T-cell (primary cell): ENCODE data around the gene PBX2. TPM values are rescaled to one million over a fixed set of nuclear protein-coding genes. Genes with fewer than 3 reads are reported as not detected.

Source experiments
- ATAC-seq, 4 experiments: fragments of 200-7000 bp in 3 of 4; fragments of 150-1000 bp in 1 of 4; cut with Tn5 transposase; replicated peaks in 1 of 4; 1 replicate in 3 of 4; 2 replicates in 1 of 4; pipeline ENCODE4 v1.10.0; 2021; ENCODE audit warnings: moderate library complexity in 3 of 4, mild to moderate bottlenecking in 2 of 4, moderate number of reproducible peaks in 1 of 4
- CTCF ChIA-PET, 2 donors: fragments of 300-600 bp; sonication (Branson Sonifier 250); formaldehyde crosslinking; loops; one replicate each; lab custom pipeline; 2022; ENCODE audit warnings: antibody characterized with exemption in 2 of 2; lab: Charles Lee
- POLR2A ChIA-PET, 2 donors: fragments of 300-600 bp; sonication (Branson Sonifier 250); formaldehyde crosslinking; loops; one replicate each; lab custom pipeline; 2022; ENCODE audit warnings: antibody characterized with exemption in 2 of 2; lab: Charles Lee
- DNase-seq, 35 experiments: peaks; one replicate each; pipeline versions ENCODE4 v3.0.0 to v3.0.0-alpha.2; 2013 to 2023
- H3K27ac ChIP-seq: one replicate; pipeline ENCODE4 v1.5.1; 2013; ENCODE audit warnings: low read length
- H3K27me3 ChIP-seq, 2 experiments: replicated peaks in 1 of 2; 1 replicate in 1 of 2; 2 replicates in 1 of 2; pipeline versions ENCODE4 v1.6.1 to v1.7.0; 2013; ENCODE audit warnings: low read length in 1 of 2, mixed read lengths in 1 of 2; ENCODE audit not compliant: control insufficient read depth in 2 of 2, insufficient read depth in 2 of 2; ENCODE audit errors: extremely low read depth in 1 of 2
- H3K36me3 ChIP-seq, 2 donors: 1 replicate in 1 of 2; 2 replicates in 1 of 2; pipeline versions ENCODE4 v1.6.1 to v1.7.0; 2013; ENCODE audit warnings: low read length in 1 of 2; ENCODE audit not compliant: control insufficient read depth in 2 of 2, insufficient read depth in 1 of 2; ENCODE audit errors: extremely low read depth in 1 of 2
- H3K4me1 ChIP-seq, 2 experiments: 1 replicate in 1 of 2; 2 replicates in 1 of 2; pipeline versions ENCODE4 v1.6.1 to v1.7.0; 2013; ENCODE audit warnings: low read length in 2 of 2, mixed read lengths in 1 of 2; ENCODE audit not compliant: insufficient read depth in 2 of 2, control insufficient read depth in 1 of 2; ENCODE audit errors: extremely low read depth in 1 of 2
- H3K4me3 ChIP-seq, 2 donors: 1 replicate in 1 of 2; 2 replicates in 1 of 2; pipeline versions ENCODE4 v1.5.1 to v1.7.0; 2013; ENCODE audit warnings: mild to moderate bottlenecking in 2 of 2, low read length in 1 of 2, moderate library complexity in 1 of 2; ENCODE audit not compliant: control insufficient read depth in 1 of 2; ENCODE audit errors: extremely low read depth in 1 of 2
- H3K9me3 ChIP-seq: 2 replicates; pipeline ENCODE4 v1.7.0; 2013
- H3K27ac Mint-ChIP-seq, 2 donors: one replicate each; pipeline ENCODE4 v1.8.0; 2020 to 2021; ENCODE audit warnings: mild to moderate bottlenecking in 2 of 2, mixed read lengths in 2 of 2
- H3K27me3 Mint-ChIP-seq, 2 donors: one replicate each; pipeline ENCODE4 v1.8.0; 2021 to 2022; ENCODE audit warnings: mixed read lengths in 2 of 2
- H3K36me3 Mint-ChIP-seq: one replicate; pipeline ENCODE4 v1.8.0; 2021; ENCODE audit warnings: mixed read lengths
- H3K4me1 Mint-ChIP-seq, 3 donors: one replicate each; pipeline ENCODE4 v1.8.0; 2020 to 2022; ENCODE audit warnings: mixed read lengths in 3 of 3, mild to moderate bottlenecking in 1 of 3
- H3K4me3 Mint-ChIP-seq, 3 donors: one replicate each; pipeline ENCODE4 v1.8.0; 2020 to 2022; ENCODE audit warnings: mild to moderate bottlenecking in 3 of 3, mixed read lengths in 3 of 3, moderate library complexity in 3 of 3
- H3K9me3 Mint-ChIP-seq, 3 donors: one replicate each; pipeline ENCODE4 v1.8.0; 2020 to 2022; ENCODE audit warnings: mixed read lengths in 3 of 3
- WGBS: methylation state at CpG from one replicate; pipeline ENCODE4 v1.1.5; 2013; ENCODE audit warnings: missing lambda C conversion rate; ENCODE audit not compliant: insufficient coverage; 5-methylcytosine and 5-hydroxymethylcytosine counted together
- total RNA-seq, 35 experiments: library from RNA in 6 of 35; stranded (reverse) in 6 of 35; fragments of 120-200 nt in 1 of 35; gene quantifications; one replicate each; pipeline versions ENCODE4 v1.2.1 to v1.2.4 and lab custom pipeline; 2013 to 2026

The PBX2 gene
- total RNA-seq, 5 donors from 2014 or later (not counting 1 experiment from before 2014, with no cell fraction given) = 124 to 171 (median 148) TPM

- Mint-ChIP-seq H3K27me3 (no peaks in the 10 kb centered on the region), H3K36me3 (peaks cover 28% of the 10 kb centered on the region), H3K4me1 (peaks cover 53 to 64% (median 55%) of the 10 kb centered on the region in 3 donors), H3K4me3 (peak overlapping the region in 1 of 3 donors; percentile 95), H3K27ac (peak overlapping the region; percentile 64 to 81), H3K9me3 (no peaks in the 10 kb centered on the region)
- ATAC-seq = no peak
- 56% methylated on average over 4 of the region's 4 CpGs for WGBS
- DNase-seq = no peak
- Histone ChIP-seq H3K4me1 (peaks cover 41 to 45% of the 10 kb centered on the region in 2 experiments), H3K9me3 (no peaks in the 10 kb centered on the region), H3K36me3 (peaks cover 3 to 30% of the 10 kb centered on the region in 2 donors), H3K4me3 (no peak overlapping the region), H3K27me3 (no peaks in the 10 kb centered on the region), H3K27ac (no peak overlapping the region)
- ChIA-PET POLR2A (interaction anchor here in 1 of 2 donors (0.6 kb wide), 1 partner anchor 1560 kb away, joined by 3 read pairs; no protein-coding TSS in a partner anchor), CTCF (no interaction called here)
Observed at GRCh38 chr6:32173051-32173727, 16.8 kb downstream of the PBX2 start.

- no peak overlapping the region for H3K4me3 ChIP-seq
- H3K27me3 Mint-ChIP-seq = no peaks in the 10 kb centered on the region
- H3K9me3 Mint-ChIP-seq = no peaks in the 10 kb centered on the region
- peaks cover 30 to 31% of the 10 kb centered on the region in 2 experiments for H3K4me1 ChIP-seq
- H3K9me3 ChIP-seq = no peaks in the 10 kb centered on the region
- POLR2A ChIA-PET = no interaction called here
- H3K36me3 ChIP-seq = peaks cover 3 to 38% of the 10 kb centered on the region in 2 donors
- H3K36me3 Mint-ChIP-seq = peaks cover 36% of the 10 kb centered on the region
- CTCF ChIA-PET = no interaction called here
- ATAC-seq (no peak), DNase-seq (no peak)
- 98% methylated on average over 6 of the region's 6 CpGs for WGBS
- no peaks in the 10 kb centered on the region for H3K27me3 ChIP-seq
- H3K4me3 Mint-ChIP-seq = peak overlapping the region in 1 of 3 donors; percentile 8
- H3K27ac Mint-ChIP-seq = peak overlapping the region in 1 of 2 donors; percentile 72
- H3K4me1 Mint-ChIP-seq = peaks cover 38 to 46% (median 39%) of the 10 kb centered on the region in 3 donors
- no peak overlapping the region for H3K27ac ChIP-seq
Observed at GRCh38 chr6:32171234-32171633, 18.8 kb downstream of the PBX2 start.

- peaks cover 36% of the 10 kb centered on the region for H3K36me3 Mint-ChIP-seq
- H3K27ac ChIP-seq = no peak overlapping the region
- 95% methylated on average over 8 of the region's 11 CpGs for WGBS
- peaks cover 33 to 40% (median 33%) of the 10 kb centered on the region in 3 donors for H3K4me1 Mint-ChIP-seq
- no peaks in the 10 kb centered on the region for H3K9me3 Mint-ChIP-seq
- H3K9me3 ChIP-seq = no peaks in the 10 kb centered on the region
- peaks cover 3 to 38% of the 10 kb centered on the region in 2 donors for H3K36me3 ChIP-seq
- ChIA-PET CTCF (no interaction called here), POLR2A (no interaction called here)
- H3K27me3 ChIP-seq = no peaks in the 10 kb centered on the region
- H3K27ac Mint-ChIP-seq = no peak overlapping the region
- peaks cover 23 to 28% of the 10 kb centered on the region in 2 experiments for H3K4me1 ChIP-seq
- DNase-seq (no peak), ATAC-seq (no peak)
- H3K27me3 Mint-ChIP-seq = no peaks in the 10 kb centered on the region
- no peak overlapping the region for H3K4me3 ChIP-seq
- no peak overlapping the region for H3K4me3 Mint-ChIP-seq
Observed at GRCh38 chr6:32170294-32170693, 19.7 kb downstream of the PBX2 start.

GRCh38 chr6:32168807-32169591, 21.0 kb downstream of the PBX2 start:
- ChIA-PET CTCF (no interaction called here), POLR2A (no interaction called here)
- Mint-ChIP-seq H3K36me3 (peaks cover 40% of the 10 kb centered on the region), H3K27ac (no peak overlapping the region), H3K27me3 (no peaks in the 10 kb centered on the region), H3K9me3 (no peaks in the 10 kb centered on the region), H3K4me3 (no peak overlapping the region), H3K4me1 (peaks cover 20 to 27% (median 20%) of the 10 kb centered on the region in 3 donors)
- Histone ChIP-seq H3K4me1 (peaks cover 13 to 16% of the 10 kb centered on the region in 2 experiments), H3K27ac (no peak overlapping the region), H3K4me3 (no peak overlapping the region), H3K27me3 (no peaks in the 10 kb centered on the region), H3K9me3 (no peaks in the 10 kb centered on the region), H3K36me3 (peaks cover 3 to 38% of the 10 kb centered on the region in 2 donors)
- no peak for DNase-seq
- 94% methylated on average over 8 of the region's 11 CpGs for WGBS
- ATAC-seq = no peak

GRCh38 chr6:32168350-32168749, 21.7 kb downstream of the PBX2 start:
- Mint-ChIP-seq H3K9me3 (no peaks in the 10 kb centered on the region), H3K4me1 (peaks cover 13 to 20% (median 14%) of the 10 kb centered on the region in 3 donors), H3K4me3 (no peak overlapping the region), H3K36me3 (peaks cover 40% of the 10 kb centered on the region), H3K27ac (no peak overlapping the region), H3K27me3 (no peaks in the 10 kb centered on the region)
- Histone ChIP-seq H3K9me3 (no peaks in the 10 kb centered on the region), H3K27me3 (no peaks in the 10 kb centered on the region), H3K27ac (no peak overlapping the region), H3K4me3 (no peak overlapping the region), H3K36me3 (peaks cover 3 to 38% of the 10 kb centered on the region in 2 donors), H3K4me1 (peaks cover 6 to 10% of the 10 kb centered on the region in 2 experiments)
- ATAC-seq = no peak
- no peak for DNase-seq
- ChIA-PET CTCF (no interaction called here), POLR2A (no interaction called here)
- 70% methylated on average over 1 of the region's 2 CpGs for WGBS

GRCh38 chr6:32167761-32168262, 22.2 kb downstream of the PBX2 start:
- Histone ChIP-seq H3K27ac (no peak overlapping the region), H3K27me3 (no peaks in the 10 kb centered on the region), H3K9me3 (no peaks in the 10 kb centered on the region), H3K4me3 (no peak overlapping the region), H3K4me1 (peaks cover under 1 to 4% of the 10 kb centered on the region in 2 experiments), H3K36me3 (peaks cover 3 to 40% of the 10 kb centered on the region in 2 donors)
- Mint-ChIP-seq H3K27ac (no peak overlapping the region), H3K4me1 (peaks cover 8 to 15% (median 8%) of the 10 kb centered on the region in 3 donors), H3K4me3 (no peak overlapping the region), H3K36me3 (peaks cover 44% of the 10 kb centered on the region), H3K9me3 (no peaks in the 10 kb centered on the region), H3K27me3 (no peaks in the 10 kb centered on the region)
- ChIA-PET POLR2A (interaction anchor here in 1 of 2 donors (0.5 kb wide), 1 partner anchor 270 kb away, joined by 6 read pairs; the partner anchor contains the start of gene EHMT2), CTCF (no interaction called here)
- WGBS = 100% methylated on average over 3 of the region's 6 CpGs
- DNase-seq = no peak
- ATAC-seq = no peak
